ENCODE measurements around the gene SLC39A11. TPM values are rescaled to one million over a fixed set of nuclear protein-coding genes. Genes with fewer than 3 reads are reported as not detected.

The SLC39A11 gene
- total and polyA plus RNA-seq, 2 of the 13 experiments (the other 11 are each of a cell fraction or from before 2014, with no cell fraction given) = 17.2 to 31.5 TPM

DNA sequence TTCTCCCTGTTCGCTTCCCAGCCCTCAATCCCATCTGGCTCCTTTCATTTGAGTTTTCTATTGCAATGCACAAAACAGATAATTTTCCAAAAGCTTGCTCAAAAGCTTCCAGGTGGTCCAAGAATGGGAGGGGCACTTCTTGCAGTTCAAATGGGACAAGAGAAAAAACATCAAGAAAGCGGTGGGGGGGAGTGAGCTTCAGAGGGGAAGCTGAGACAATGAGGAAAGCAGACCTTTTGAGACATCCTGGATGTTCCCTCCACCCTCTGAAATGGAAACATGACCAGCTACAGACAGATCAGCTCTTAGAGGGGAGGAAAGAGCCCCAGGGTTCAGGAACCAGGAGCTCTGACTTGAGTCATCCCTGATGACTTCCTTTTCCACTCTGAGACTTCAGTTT is 368.2 kb downstream of the SLC39A11 start:
- Histone ChIP-seq H3K27ac (ENCODE audit: extremely low read length, insufficient read depth, low read length) (no peak overlapping the region), H3K9me3 (ENCODE audit: low read length) (no peaks in the 10 kb centered on the region), H3K36me3 (replicated peaks in 1 of 2; ENCODE audit: control insufficient read depth in 1 of 2, insufficient read depth in 2 of 2, low read length in 2 of 2) (no peaks in the 10 kb centered on the region), H3K79me2 (ENCODE audit: insufficient read depth, low read length) (no peaks in the 10 kb centered on the region), H3K27me3 (ENCODE audit: control insufficient read depth in 1 of 2, insufficient read depth in 2 of 2, low read length in 2 of 2) (no peaks in the 10 kb centered on the region), H3K4me1 (ENCODE audit: insufficient read depth, low read length) (peaks cover 16% of the 10 kb centered on the region), H4K20me1 (ENCODE audit: insufficient read depth, low read length) (no peaks in the 10 kb centered on the region), H3K4me3 (replicated peaks in 1 of 3; ENCODE audit: insufficient read depth in 1 of 3, low read depth in 2 of 3, low read length in 3 of 3) (no peak overlapping the region), H2AFZ (ENCODE audit: low read length) (no peak overlapping the region), H3K9ac (ENCODE audit: insufficient read depth, low read depth, low read length) (no peak overlapping the region), H3K4me2 (ENCODE audit: low read depth, low read length) (no peak overlapping the region)
- CTCF ChIA-PET (ENCODE audit: low intra/inter-chr PET ratio, low total read pairs) = interaction anchor here (1.8 to 1.9 kb wide), 2 partner anchors 164 to 167 kb away, joined by 4 to 17 read pairs; no protein-coding TSS in a partner anchor
- no TSS peak for BruUV-seq (replicated peaks)
- ATAC-seq (no peak), FAIRE-seq (no peak), DNase-seq (ENCODE audit: low spot score) (no peak)
- WGBS (ENCODE audit: low lambda C conversion rate) = 72% methylated on average over 2 of the region's 2 CpGs
- in situ Hi-C loops (cut with HindIII; ENCODE audit: extremely low pct_ligation_motif_present, low pct_unique_long_range_greater_than_20kb) (no loop called here), intact Hi-C loops (cut with micrococcal nuclease; ENCODE audit: unreplicated experiment) (no loop called here)
- POLR2A ChIA-PET = no interaction called here
- TF ChIP-seq ZSCAN21 (CRISPR knock-in tag; IDR thresholded peaks at IDR 0.05; ENCODE audit: borderline replicate concordance) = no peak
- no peak for TF ChIP-seq ZNF546 (CRISPR knock-in tag; conservative IDR thresholded peaks at IDR 0.05)
- TF ChIP-seq, protein P1, sequence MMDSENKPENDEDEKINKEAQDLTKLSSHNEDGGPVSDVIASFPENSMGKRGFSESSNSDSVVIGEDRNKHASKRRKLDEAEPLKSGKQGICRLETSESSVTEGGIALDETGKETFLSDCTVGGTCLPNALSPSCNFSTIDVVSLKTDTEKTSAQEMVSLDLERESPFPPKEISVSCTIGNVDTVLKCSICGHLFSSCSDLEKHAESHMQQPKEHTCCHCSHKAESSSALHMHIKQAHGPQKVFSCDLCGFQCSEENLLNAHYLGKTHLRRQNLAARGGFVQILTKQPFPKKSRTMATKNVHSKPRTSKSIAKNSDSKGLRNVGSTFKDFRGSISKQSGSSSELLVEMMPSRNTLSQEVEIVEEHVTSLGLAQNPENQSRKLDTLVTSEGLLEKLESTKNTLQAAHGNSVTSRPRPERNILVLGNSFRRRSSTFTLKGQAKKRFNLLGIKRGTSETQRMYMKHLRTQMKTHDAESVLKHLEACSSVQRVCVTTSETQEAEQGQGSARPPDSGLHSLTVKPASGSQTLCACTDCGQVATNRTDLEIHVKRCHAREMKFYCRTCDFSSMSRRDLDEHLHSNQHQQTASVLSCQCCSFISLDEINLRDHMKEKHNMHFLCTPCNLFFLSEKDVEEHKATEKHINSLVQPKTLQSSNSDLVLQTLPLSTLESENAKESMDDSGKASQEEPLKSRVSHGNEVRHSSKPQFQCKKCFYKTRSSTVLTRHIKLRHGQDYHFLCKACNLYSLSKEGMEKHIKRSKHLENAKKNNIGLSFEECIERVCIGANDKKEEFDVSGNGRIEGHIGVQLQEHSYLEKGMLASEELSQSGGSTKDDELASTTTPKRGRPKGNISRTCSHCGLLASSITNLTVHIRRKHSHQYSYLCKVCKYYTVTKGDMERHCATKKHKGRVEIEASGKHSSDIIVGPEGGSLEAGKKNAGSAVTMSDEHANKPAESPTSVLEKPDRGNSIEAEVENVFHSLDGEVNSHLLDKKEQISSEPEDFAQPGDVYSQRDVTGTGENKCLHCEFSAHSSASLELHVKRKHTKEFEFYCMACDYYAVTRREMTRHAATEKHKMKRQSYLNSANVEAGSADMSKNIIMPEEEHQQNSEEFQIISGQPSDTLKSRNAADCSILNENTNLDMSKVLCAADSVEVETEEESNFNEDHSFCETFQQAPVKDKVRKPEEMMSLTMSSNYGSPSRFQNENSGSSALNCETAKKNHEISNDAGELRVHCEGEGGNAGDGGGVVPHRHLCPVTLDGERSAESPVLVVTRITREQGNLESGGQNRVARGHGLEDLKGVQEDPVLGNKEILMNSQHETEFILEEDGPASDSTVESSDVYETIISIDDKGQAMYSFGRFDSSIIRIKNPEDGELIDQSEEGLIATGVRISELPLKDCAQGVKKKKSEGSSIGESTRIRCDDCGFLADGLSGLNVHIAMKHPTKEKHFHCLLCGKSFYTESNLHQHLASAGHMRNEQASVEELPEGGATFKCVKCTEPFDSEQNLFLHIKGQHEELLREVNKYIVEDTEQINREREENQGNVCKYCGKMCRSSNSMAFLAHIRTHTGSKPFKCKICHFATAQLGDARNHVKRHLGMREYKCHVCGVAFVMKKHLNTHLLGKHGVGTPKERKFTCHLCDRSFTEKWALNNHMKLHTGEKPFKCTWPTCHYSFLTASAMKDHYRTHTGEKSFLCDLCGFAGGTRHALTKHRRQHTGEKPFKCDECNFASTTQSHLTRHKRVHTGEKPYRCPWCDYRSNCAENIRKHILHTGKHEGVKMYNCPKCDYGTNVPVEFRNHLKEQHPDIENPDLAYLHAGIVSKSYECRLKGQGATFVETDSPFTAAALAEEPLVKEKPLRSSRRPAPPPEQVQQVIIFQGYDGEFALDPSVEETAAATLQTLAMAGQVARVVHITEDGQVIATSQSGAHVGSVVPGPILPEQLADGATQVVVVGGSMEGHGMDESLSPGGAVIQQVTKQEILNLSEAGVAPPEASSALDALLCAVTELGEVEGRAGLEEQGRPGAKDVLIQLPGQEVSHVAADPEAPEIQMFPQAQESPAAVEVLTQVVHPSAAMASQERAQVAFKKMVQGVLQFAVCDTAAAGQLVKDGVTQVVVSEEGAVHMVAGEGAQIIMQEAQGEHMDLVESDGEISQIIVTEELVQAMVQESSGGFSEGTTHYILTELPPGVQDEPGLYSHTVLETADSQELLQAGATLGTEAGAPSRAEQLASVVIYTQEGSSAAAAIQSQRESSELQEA (CRISPR knock-in tag; IDR thresholded peaks at IDR 0.05; ENCODE audit: not compliant biosample characterization) = no peak
- TF ChIP-seq DNMT1 (CRISPR knock-in tag; IDR thresholded peaks at IDR 0.05) = no peak
- no peak for TF ChIP-seq KLF15 (CRISPR knock-in tag; IDR thresholded peaks at IDR 0.05; ENCODE audit: borderline replicate concordance)
- no peak for TF ChIP-seq ZIK1 (CRISPR knock-in tag; IDR thresholded peaks at IDR 0.05; ENCODE audit: borderline replicate concordance, low read depth)
- no peak for TF ChIP-seq ZNF558 (CRISPR knock-in tag; IDR thresholded peaks at IDR 0.05; ENCODE audit: borderline replicate concordance)
- TF ChIP-seq ZNF883 (CRISPR knock-in tag; IDR thresholded peaks at IDR 0.05; ENCODE audit: not compliant biosample characterization) = no peak
- no peak for TF ChIP-seq AGO2 (optimal IDR thresholded peaks at IDR 0.05; ENCODE audit: low read depth, low read length)
- no peak for TF ChIP-seq CBX2 (IDR thresholded peaks at IDR 0.05; ENCODE audit: low read depth, low read length)
- no peak for TF ChIP-seq CBX2 (CRISPR knock-in tag; IDR thresholded peaks at IDR 0.05; ENCODE audit: low read depth)
- no peak for TF ChIP-seq GZF1 (CRISPR knock-in tag; IDR thresholded peaks at IDR 0.05)
- TF ChIP-seq, protein P2, sequence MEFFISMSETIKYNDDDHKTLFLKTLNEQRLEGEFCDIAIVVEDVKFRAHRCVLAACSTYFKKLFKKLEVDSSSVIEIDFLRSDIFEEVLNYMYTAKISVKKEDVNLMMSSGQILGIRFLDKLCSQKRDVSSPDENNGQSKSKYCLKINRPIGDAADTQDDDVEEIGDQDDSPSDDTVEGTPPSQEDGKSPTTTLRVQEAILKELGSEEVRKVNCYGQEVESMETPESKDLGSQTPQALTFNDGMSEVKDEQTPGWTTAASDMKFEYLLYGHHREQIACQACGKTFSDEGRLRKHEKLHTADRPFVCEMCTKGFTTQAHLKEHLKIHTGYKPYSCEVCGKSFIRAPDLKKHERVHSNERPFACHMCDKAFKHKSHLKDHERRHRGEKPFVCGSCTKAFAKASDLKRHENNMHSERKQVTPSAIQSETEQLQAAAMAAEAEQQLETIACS (CRISPR knock-in tag; IDR thresholded peaks at IDR 0.05) = no peak

Measured in HepG2 (cell line).